ENCODE measurements around the gene OR2T27. TPM values are rescaled to one million over a fixed set of nuclear protein-coding genes. Genes with fewer than 3 reads are reported as not detected.

Gene OR2T27
- total and polyA plus RNA-seq, 2 of the 4 experiments (the other 2 are of a cell fraction) = not detected

Other genes with a start within 250 kb of the OR2T27 start
- gene OR2T2, start 209.9 kb downstream of the OR2T27 start, total RNA-seq (2012; rRNA removed) = not detected in 2 replicates
- not detected in 2 replicates for gene OR2T2, start 209.9 kb downstream of the OR2T27 start, polyA plus RNA-seq (2012; rRNA removed)
- not detected in 2 replicates for gene OR2T3, start 182.2 kb downstream of the OR2T27 start, total RNA-seq (2012; rRNA removed)
- gene OR2T3, start 182.2 kb downstream of the OR2T27 start, polyA plus RNA-seq (2012; rRNA removed) = not detected in 2 replicates
- gene OR2T5, start 166.9 kb downstream of the OR2T27 start, total RNA-seq (2012; rRNA removed) = not detected in 2 replicates
- gene OR2T5, start 166.9 kb downstream of the OR2T27 start, polyA plus RNA-seq (2012; rRNA removed) = not detected in 2 replicates
- not detected in 2 replicates for gene OR2G6, start 147.5 kb downstream of the OR2T27 start, total RNA-seq (2012; rRNA removed)
- not detected in 2 replicates for gene OR2G6, start 147.5 kb downstream of the OR2T27 start, polyA plus RNA-seq (2012; rRNA removed)
- not detected in 2 replicates for gene OR2T29, start 92.8 kb downstream of the OR2T27 start, total RNA-seq (2012; rRNA removed)
- not detected in 2 replicates for gene OR2T29, start 92.8 kb downstream of the OR2T27 start, polyA plus RNA-seq (2012; rRNA removed)
- gene OR2T34, start 80.8 kb downstream of the OR2T27 start, total RNA-seq (2012; rRNA removed) = not detected in 2 replicates
- not detected in 2 replicates for gene OR2T34, start 80.8 kb downstream of the OR2T27 start, polyA plus RNA-seq (2012; rRNA removed)
- gene OR2T10, start 57.8 kb downstream of the OR2T27 start, total RNA-seq (2012; rRNA removed) = not detected in 2 replicates
- not detected in 2 replicates for gene OR2T10, start 57.8 kb downstream of the OR2T27 start, polyA plus RNA-seq (2012; rRNA removed)
- not detected in 2 replicates for gene OR2T11, start 20.4 kb downstream of the OR2T27 start, total RNA-seq (2012; rRNA removed)
- not detected in 2 replicates for gene OR2T11, start 20.4 kb downstream of the OR2T27 start, polyA plus RNA-seq (2012; rRNA removed)
- gene OR2T35, start 10.2 kb downstream of the OR2T27 start, total RNA-seq (2012; rRNA removed) = not detected in 2 replicates
- gene OR2T35, start 10.2 kb downstream of the OR2T27 start, polyA plus RNA-seq (2012; rRNA removed) = not detected in 2 replicates
- gene OR14I1, start 47.2 kb upstream of the OR2T27 start, total RNA-seq (2012; rRNA removed) = not detected in 2 replicates
- gene OR14I1, start 47.2 kb upstream of the OR2T27 start, polyA plus RNA-seq (2012; rRNA removed) = not detected in 2 replicates
- not detected in 2 replicates for gene LYPD8, start 100.2 kb upstream of the OR2T27 start, total RNA-seq (2012; rRNA removed)
- gene LYPD8, start 100.2 kb upstream of the OR2T27 start, polyA plus RNA-seq (2012; rRNA removed) = not detected in 2 replicates
- gene SH3BP5L, start 170.4 kb upstream of the OR2T27 start, total RNA-seq (2012; rRNA removed) = 23.3 and 25.0 TPM in 2 replicates
- 35.6 and 35.9 TPM in 2 replicates for gene SH3BP5L, start 170.4 kb upstream of the OR2T27 start, polyA plus RNA-seq (2012; rRNA removed)
- gene ZNF672, start 182.7 kb upstream of the OR2T27 start, total RNA-seq (2012; rRNA removed) = 6.6 and 6.9 TPM in 2 replicates
- 12.6 and 16.2 TPM in 2 replicates for gene ZNF672, start 182.7 kb upstream of the OR2T27 start, polyA plus RNA-seq (2012; rRNA removed)
- 6.9 and 7.3 TPM in 2 replicates for gene ZNF692, start 203.6 kb upstream of the OR2T27 start, total RNA-seq (2012; rRNA removed)
- gene ZNF692, start 203.6 kb upstream of the OR2T27 start, polyA plus RNA-seq (2012; rRNA removed) = 50.4 and 51.5 TPM in 2 replicates

Measured in IMR-90 (cell line).